DMS79 (cell line): ENCODE results near the gene PGAP2.
A peak's percentile ranks its signal among the peaks of the same experiment; 100 is the strongest.
"Not testable (repeated sequence)": the region's sequence is repeated elsewhere in the genome, so short reads cannot be mapped to it uniquely, and the experiment has no call there.

ENCODE experiments used
- DNase-seq: peaks from one replicate; lab custom pipeline; 2025; lab: John Stamatoyannopoulos, UW

PGAP2 gene

DNA sequence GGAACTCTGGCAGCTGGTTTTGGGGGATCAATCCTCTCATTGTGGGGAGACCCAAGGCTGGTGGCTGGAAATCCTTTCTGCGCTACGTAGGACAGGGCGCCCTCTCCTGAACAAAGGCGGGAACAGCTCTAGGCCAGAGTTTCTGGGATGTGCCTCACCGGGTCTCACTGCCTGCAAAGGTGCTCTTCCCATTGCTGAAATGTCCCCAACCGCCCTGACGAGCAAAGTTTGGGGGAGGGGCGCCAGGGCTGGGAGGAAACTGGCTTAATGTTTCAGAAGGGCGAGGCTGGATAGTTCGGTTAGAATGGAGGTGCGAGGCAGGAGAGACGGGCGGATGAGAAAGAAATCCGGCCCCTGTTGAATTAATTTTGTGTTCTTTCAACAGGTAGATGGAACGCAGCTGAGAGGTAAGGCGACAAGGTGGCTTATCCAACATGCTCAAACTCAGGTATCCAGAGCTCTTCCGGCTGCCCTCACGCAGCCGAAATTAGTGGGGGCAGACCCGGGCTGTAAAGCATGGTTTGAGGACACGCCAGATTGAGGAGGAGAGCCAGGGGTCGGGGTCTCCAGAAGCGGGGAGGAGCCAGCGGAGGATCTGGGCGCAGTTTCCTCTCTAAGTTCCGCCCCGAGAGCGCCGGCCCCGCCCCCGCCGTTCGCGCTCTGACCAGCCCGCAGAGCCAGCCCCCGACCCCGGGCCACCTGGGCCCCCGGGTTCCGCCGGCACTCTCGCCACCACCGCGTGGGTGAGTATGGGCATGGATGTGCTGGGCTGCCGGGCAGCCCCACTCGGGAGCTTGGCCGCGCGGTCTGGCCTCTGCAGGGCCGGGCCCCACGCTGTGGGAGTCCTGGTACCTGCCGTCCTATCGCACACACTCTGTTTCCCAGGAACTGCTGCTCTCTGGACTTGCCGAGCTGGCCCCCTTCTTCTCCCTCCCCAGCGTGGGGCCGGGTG lies at the start of gene PGAP2:
TSS of gene PGAP2 (plus strand) at position 652 of the 952 bp plus-strand sequence. CDS start 2,700 bp downstream, outside the sequence.
- DNase-seq, result peak; percentile 42

DNA sequence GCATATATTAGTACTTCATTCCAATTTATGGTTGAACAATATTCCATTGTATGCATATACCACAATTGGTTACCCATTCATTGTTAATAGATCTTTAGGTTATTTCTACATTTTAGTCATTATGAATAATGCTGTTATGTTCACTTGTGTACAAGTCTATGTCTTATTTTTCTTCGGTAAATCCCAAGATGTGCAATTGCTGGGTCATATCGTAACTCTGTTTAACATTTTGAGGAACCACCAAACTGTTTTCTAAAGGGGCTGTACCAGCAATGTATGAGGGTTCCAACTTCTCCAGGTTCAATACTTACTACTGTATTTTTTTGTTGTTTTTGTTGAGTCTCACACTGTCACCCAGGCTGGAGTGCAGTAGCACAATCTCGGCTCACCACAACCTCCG lies 44.1 kb upstream of the PGAP2 start:
- DNase-seq, result no peak

DNA sequence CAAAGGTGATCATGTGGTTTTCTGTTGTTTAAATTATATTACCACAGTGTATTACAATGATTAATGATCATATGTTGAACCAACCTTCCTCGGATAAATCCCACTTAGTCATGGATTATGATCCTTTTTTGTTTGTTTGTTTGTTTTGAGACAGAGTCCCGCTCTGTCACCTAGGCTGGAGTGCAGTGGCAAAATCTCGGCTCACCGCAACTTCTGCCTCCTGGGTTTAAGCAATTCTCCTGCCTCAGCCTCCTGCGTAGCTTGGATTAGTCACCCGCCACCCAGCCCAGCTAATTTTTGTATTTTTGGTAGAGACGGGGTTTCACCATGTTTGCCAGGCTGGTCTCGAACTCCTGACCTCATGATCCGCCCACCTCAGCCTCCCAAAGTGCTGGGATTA lies 41.5 kb upstream of the PGAP2 start:
- DNase-seq, result not testable (repeated sequence)

DNA sequence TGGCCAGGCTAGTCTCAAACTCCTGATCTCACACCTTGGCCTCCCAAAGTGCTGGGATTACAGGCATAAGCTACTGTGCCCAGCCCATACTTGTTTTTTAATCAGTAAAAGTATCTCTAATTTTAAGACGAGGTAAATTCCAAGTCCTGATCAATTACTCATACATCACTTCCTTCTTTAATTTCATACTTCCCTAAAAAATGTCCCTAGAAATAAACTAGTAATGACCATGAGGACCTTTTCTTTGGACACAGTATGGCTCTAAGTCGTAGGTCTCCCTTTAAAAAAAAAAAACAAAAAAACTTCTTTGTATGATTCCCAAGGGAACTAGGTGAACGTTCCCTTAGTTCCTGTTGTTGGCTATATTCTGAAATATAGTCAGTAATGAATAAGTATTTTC lies 40.8 kb upstream of the PGAP2 start:
- no peak for DNase-seq

DNA sequence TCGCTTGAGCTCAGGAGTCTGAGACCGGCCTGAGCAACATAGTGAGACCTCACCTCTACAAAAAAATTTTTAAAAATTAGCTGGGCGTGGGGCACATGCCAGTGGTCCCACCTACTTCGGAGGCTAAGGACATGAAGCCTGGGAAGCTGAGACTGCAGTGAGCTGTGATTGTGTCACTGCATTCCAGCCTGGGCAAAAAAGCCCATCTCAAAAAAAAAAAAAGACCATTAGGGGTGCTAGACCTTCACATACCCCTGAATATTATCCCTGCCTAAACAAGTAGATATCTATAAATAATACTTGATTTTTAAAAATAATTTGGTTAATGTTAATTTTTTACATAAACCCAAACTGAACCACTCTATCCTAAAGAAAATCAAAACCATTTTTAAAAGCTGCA lies 35.2 kb upstream of the PGAP2 start:
- no peak for DNase-seq

DNA sequence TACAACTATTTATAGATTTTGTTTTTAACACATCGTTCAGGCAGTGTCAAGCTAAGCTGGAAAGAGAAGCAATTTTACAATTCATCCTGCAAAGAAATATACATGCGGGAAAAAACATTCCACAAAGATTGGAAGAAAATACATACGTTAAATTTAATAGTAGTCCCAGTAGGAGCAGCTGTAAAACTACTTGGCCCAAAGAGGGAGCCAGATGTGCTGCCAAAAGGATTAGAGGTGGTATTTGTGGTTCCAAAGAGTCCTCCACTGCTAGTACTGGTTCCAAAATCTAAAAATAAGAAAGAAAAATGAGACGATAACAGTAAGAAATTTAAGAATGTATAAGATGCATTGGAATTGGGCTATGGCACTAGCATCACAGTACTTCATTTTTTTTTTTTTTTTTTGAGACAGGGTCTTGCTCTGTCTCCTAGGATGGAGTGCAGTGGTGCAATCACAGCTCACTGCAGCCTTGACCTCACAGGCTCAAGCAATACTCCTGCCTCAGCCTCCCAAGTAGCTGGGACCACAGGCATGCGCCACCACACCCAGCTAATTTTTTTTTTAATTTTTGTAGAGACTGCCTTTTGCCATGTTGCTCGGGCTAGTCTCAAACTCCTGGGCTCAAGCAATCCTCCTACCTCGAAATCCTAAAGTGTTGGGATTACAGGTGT lies 32.5 kb upstream of the PGAP2 start:
- DNase-seq, result no peak

DNA sequence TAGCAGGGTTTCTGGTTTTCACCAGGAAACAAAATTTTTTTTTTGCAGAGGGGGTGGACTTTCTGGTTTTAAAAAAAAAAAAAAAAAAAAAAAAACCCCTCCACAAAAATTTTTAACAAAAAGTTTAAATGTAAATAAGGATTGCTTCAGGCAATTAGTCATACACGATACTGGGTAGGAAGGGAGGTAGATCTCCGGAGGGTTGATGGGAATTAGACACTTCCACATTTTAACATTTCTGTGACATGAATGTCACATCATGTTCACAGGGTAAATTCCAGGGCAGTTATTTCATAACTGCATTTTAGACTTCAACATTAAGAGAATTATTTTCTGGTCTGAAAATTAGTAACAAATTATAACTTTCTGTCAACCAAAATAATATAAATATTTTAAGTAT lies 26.9 kb upstream of the PGAP2 start:
- DNase-seq, result no peak

DNA sequence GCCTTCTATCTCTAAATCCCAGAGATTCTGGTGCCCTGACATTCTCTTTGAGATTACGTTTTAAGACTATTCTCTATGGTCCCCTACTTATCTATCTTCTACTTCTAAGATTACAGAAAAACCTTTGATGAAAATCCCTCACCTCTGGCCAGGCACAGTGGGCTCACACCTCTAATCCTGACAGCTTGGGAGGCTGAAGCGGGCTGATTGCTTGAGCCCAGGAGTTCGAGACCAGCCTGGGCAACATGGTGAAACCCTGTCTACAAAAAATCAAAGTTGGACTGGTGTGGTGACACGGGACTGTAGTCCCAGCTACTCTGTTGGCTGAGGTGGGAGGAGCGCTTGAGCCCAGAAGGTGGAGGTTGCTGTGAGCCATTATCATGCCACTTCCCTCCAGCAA lies 25.4 kb upstream of the PGAP2 start:
- no peak for DNase-seq

DNA sequence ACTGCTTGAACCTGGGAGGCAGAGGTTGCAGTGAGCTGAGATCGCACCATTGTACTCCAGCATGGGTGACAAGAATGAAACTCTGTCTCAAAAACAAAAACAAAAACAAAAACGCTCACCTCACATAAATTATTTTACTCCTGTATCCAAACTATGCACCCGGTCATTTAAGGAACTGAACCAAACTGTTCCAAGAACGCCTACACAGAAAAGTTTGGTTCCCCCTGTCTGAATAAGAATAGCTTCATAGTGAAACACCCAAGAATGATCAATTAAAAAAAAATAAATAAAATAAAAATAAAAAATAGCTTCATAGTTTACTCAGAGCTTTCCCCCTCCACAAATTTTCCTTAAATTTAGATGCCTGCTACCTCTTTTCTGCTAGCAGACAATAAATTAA lies 24.7 kb upstream of the PGAP2 start:
- no peak for DNase-seq

DNA sequence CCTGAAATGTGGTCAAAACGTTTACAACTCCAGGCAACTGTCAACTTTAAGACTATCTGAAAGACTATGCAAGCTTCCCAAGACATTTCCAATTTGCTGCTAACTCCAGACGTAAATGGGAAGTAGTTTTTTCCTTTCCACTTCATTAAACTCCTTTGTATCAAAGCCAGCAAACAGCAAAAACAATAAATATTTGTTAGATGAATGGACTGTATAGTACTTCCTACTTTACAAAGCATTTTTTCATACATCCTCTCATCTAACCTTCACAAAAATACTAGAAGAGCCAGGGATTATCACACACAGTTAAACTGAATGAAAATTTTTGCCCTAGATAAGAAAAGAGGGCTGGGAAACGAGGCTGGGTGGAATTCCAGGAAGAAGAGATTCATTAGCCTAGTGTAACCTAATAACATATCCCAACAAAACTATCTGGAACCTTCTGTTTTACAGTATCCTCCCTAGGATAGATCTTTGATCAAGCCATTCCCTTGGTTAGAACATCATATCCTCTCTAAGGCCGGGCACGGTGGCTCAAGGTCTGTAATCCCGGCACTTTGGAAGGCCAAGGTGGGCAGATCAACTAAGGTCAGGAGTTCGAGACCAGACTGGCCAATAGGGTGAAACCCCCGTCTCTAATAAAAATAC lies 21.5 kb upstream of the PGAP2 start:
- DNase-seq, result no peak

DNA sequence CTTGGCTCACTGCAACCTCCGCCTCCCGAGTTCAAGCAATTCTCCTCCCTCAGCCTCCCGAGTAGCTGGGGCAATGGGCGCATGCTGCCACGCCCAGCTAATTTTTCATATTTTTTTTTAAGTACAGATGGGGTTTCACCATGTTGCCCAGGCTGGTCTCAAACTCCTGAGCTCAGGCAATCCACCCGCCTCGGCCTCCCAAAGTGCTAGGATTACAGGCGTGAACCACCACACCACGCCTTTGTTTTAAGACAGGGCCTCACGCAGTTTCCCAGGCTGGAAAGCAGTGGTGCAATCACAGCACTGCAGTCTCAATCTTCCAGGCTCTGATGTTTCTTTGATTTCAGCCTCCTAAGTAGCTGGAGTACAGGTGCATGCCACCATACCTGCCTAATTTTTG lies 14.0 kb upstream of the PGAP2 start:
- not testable (repeated sequence) for DNase-seq

DNA sequence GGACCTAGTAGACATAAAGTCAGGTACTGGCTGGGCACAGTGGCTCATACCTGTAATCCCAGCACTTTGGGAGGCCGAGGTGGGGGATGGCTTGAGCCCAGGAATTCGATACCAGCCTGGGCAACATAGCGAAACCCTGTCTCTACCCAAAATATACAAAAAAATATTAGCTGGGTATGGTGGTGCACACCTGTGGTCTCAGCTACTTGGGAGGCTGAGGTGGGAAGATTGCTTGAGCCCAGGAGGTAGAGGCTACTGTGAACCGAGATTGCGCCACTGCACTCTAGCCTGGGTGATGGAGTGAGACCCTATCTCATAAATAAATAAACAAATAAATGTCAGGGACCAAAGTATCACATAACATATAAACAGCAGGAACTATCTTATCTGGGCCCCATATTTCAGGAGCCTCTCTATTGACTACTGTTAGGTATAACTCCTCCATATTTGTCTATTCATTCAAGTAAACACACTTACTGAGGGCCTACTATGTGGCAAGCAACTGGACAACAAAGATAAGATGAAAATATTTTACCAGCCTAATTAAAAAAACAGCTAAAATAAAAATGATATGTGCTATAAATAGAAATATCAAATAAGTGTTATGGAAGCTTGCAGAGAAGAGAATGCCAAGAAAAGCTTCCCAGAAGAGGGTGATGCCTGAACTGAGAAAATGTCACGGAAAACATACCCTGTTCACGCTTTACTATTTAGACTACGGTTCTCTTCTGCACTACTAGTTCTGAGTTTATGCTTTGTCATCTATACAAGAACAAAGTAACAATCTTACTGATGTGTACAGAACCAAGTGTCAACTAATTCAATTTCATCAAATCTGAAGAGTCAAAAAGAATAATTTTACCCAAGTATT lies 13.0 kb upstream of the PGAP2 start:
- DNase-seq, result no peak

DNA sequence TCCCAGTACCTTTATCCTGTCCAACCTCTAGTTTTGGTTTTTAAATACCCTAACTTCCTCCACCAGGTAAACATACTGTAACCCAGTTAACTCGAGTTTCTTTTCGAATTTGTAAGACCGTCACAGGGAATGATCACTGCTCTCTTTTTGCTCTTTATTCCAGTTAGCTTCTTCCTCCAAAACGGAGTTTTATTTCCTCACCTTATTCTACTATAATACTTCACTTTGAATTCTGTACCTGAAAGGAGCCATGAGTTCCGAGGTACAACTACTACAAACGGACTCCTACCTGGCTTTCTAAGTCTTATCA lies 12.4 kb upstream of the PGAP2 start:
- DNase-seq, result no peak

DNA sequence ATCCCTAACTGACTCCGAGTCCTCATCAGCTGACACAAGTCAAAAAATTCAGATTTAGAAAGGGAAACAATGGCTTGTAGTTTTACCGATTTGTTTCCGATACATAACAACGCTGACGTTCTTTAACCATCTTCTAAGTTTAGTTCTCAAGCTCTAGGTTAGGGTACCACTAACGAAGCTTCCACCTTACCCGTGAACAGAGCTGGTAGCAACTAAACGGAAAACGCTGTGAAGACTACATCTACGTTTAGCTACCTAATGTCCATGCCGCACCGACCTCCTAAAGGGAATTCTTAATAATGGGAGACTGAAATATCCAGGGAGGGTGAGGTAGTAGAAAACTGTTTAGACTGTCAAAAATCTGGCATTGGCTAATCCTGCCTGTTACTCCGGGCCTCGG lies 12.0 kb upstream of the PGAP2 start:
- no peak for DNase-seq

DNA sequence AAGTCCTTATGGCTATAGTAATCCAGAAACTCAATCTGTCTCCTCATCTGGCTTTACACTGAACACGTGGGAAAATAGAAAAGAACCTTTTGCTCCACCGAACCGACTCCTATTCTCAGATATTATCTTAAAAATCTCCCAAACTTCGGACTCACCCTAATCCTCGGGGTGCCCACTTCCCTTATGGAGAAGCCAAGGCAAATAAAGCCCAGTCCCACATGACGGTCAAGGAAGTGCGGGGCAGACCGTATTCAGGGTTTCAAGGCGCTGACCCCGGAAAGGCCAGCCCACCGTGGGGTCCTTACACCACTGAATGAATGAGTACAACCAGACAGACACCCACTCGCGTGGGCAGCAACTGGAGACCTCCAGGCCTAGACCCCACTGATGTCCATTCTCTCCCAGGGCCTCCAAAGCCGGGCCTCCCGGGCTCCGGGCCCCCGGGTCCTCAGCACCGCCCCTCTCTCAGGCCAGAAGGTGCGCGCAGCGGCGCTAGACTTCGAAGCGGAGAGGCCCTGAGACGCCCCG lies 11.5 kb upstream of the PGAP2 start:
- peak; percentile 52 for DNase-seq

DNA sequence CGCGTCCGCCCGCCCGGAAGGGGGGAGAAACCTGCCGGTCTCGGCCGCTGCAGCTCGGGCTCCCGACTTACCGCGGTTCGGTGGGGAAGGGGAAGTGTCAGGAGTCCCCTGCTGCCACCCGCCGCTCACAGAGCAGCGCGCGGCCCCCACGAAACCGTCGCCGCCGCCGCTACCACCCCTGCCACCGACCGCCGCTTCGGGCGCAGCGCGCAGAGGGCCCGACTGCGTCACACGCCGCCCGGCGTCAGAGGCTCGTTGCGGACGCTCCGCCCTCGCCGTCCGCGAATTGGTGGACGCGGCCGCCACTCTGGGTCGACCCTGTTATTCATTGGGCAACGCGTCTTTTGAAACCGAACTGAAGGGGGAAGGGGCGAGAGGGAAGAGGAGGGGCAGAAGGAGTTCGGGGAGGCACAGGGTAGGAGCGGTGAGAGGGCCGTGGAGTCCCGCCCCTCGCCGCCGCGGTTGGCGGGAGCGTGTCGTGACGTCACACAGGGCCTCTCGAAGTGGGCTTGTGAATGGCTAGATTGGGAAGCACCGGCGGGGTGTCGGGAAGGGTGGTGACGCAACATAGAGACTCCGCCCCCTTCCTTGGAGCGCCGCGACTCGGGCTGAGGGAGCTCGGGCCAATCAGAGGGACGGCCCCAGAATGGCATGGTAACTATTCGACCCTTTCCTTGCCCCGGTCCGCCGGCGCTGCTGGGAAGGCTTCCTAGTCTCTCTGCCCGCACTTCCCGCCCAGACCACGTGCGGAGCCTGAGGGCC lies 10.8 kb upstream of the PGAP2 start, which contains the start of gene NUP98:
TSS of gene NUP98 (minus strand) at position 226 of the 762 bp plus-strand sequence. CDS start 15,437 bp downstream, outside the sequence.
- DNase-seq, result peak; percentile 99

DNA sequence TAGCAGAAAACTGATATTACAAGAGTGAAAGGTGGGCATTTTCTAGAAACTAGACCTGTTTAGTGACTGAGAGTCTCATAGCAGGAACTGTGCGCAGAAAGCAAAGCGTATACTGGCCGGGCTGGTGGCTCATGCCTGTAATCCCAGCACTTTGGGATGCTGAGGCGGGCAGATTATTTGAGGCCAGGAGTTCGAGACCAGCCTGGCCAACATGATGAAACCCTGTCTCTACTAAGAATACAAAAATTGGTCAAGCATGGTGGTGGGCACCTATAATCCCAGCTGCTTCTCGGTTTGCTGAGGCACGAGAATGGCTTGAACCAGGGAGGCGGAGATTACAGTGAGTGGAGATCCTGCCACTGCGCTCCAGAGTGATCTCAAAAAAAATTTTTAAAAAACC lies 9.2 kb upstream of the PGAP2 start:
- DNase-seq, result no peak

DNA sequence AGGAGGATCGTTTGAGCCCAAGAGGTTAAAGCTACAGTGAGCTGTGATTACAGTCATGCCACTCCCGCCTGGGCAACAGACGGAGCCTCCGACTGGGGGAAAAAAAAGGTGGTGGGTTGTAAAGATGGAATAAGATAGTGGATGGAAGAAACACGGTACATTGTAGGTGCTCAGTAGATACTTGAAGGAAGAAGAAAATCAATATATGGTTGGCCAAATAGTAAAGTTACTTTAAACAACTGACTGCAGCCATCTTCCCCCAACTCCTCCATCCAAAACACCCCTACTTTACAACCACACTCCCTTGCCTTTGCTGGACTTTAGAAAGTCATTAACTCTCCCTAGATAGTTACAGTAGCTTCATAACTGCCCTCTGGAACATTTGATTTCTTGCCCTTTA lies 8.5 kb upstream of the PGAP2 start:
- DNase-seq, result no peak

DNA sequence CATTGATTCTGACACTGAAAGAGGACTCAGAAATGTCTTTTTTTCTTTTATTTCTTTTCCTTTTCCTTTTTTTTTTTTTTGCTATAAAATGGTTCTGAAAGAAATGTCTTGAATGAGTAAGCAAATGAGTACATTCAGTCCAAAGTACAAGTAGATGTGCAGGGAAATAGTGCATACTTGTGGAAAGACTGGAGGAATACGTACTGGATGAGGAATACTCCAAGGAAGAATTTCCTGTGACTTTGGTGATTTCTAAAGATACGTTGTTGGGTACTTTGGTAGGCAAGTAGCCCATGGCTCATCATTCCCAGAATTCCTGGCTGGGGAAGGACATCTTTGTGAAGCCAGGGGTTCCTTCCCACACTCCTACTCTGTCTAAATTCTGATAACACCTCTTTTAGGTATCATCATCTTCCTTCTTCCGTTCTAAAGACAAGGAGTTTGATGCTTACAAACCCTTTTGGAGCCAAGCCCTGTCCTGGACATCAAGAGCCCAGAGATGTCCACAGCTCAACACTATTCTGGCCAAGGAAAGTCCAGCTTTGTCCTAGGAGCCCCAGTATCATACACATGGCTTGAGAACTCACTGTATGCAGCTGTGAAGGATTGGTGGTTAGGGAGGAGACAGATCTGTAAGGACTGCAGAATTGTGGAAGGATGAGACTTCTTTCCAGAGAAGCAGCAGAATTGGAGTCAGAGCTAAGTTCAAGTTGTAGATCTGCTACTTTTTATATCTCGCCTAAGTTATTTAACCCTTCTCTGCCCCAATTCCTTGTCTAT lies 6.2 kb upstream of the PGAP2 start:
- no peak for DNase-seq
